Kidney tubule cell (primary cell): ENCODE data around the gene GATD1.

Experiments used
- DNase-seq: peaks from one replicate; pipeline ENCODE4 v3.0.0-alpha.2; 2018; ENCODE audit warnings: low spot score

The GATD1 gene

DNA sequence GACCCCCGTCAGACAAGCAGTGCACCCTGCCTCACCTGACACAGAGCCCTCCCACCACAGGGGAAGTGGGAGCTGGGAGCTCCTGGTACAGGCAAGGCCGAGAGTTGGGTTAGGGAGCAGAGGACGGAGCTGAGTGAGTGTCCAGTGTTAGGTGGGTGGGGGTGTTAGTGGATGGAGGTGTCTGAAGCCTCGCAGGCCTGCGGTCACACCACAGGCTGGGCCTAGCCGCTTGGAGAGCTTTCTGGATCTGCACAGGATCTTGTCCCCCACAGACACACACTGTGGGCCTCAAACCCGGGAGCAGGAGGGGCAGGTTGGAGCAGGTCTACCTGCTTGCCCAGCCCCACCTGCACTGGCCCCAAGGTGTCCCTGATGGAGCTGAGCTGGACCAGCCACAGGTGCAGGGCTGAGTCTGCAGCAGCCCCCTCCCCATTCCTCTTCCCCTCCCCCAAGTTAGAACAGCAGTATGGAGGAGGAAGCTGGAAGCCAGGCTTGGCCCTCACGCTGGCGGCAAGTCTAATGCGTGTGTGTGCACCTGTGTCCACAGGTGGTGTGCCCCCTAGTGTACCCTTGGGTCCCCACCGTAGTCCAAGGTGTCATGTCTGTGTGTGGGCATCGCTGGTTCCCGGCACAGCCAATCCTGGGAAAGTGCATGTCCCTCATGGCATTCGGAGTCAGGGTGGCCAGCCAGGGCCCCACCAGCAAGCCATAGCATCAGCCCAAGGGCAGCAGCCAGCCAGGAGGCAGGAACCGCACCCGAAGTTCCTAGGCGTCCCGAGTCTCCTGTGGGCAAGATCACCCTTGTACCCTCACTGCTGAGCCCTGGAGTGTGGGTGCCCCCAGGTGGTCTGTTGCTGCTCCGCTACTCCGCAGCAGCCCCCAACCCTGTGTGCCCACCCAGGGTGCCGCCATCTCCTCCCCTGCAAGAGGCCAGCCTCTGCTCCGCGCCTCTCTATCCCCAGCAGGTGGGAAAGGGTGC lies 2.0 kb upstream of the GATD1 start:
- DNase-seq: no peak

DNA sequence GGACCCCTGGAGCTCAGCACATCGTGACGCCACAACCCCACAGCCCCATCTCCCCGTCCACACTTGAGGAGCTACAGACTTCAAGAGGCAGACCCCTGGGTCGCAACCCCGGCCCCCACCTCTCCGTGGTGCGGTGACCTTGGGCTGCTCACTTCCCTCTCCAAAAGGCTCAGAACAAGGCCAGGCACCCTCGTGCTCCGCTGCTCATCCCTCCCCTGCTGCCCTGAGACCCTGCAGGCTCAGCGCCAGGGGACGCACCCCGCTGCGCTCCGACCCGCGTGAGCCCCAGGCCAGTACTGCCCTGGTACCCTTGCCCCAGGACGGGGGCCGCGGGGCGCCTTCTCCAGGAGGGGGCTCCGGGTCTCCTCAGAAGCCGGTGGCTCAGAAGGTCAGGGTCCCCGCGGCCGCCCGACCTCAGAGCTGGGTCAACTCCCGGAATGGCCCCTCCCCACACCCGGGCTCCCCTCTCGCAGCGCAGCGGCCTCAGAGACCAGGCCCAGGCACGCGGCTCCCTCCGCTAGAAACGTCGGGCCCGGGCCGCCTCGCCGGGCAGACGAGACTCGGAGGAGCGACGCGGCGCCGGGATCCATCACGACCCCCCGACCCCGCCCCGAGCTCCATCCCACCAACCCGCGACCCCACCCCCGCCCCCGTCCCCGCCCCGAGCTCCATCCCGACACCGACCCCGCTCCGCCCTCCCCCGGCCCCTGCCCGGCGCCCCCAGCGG lies 563 bp downstream of the GATD1 start:
- peak; percentile 28 for DNase-seq

DNA sequence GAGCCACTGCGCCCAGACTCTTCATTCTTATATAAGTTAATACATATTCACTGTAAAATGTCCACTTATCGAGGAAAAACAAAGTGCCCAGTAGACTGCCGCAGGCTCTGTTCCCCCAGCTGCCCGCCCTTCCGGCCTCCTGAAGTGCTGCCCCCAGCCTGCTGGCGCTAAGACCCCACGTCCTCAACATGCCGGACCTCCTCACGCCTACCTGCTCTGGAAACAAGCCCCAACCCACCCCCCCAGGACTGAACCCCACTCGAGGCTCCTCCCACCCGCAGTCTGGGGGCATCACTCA lies 1.1 kb downstream of the GATD1 start:
- DNase-seq: no peak

DNA sequence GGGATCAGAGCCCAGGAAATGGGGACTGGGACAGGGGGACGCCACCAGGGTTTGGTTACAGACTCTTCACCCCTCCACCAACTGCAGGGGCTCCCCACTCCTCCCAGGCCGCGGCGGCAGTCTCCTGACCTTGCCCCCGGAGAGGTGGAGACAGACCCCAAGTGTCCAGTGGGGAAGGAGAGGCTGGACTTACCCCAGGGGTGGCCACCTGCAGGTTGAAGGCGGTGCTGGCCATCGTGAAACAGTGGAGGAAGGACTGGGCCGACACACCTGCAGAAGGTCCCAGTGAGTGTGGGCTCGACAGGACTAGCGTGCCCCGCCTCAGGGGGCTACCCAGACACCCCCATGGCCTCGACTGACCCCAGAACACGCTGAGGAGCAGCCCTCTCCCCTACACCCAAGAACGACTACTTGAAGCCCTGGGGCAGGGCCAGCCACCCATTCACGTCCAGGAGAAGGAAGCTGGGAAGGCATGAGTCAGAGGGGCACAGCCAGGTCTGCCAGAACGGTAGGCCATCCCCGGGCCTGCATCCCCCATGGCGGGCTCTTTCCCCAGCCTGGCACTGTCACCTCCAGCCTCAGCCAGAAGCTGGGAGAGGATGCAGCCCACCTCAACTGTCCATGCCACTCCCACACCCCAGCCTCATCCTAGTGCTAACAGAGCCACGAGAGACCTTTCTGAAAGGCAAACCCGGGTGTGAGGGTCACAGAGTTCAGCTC lies 2.3 kb downstream of the GATD1 start:
- peak; percentile 60 for DNase-seq

DNA sequence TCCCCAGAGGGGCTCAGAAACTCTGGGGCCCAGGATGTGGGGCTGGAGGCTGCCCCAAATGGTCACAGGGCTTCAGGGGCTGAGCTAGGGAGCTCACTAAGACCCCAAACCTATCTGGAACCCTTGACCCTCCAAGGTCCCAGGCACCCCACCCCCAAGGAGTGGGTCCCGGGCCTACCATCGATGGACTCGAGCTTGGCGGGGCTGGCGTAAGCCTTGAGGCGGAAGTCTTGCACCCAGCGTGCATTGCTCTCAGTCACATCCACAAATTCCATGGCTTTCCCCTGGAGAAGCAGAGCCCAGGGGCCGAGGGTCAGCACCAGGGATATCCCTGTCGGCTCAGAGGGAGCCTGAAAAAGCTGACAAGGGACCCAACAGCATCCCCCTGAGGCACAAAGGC lies 3.5 kb downstream of the GATD1 start:
- no peak for DNase-seq

DNA sequence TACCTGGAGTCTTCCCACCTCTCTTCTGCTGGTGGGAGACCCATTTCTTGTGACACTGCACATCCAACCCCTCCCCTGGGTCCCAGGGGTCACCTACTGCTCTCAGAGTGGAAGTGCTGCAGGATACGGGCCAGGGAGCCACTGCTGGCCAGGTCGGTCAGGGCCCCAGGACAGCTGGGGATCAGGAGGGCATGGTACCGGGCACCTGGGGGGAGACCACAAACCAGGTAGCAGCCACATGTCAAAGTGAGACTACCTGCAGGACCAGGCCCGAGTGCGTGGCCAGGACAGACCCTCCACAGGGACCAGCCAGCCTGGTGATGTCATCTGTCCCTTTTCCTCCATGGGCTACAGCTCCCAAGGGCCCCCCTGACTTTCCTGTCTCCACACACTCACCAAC lies 3.9 kb downstream of the GATD1 start:
- no peak for DNase-seq

DNA sequence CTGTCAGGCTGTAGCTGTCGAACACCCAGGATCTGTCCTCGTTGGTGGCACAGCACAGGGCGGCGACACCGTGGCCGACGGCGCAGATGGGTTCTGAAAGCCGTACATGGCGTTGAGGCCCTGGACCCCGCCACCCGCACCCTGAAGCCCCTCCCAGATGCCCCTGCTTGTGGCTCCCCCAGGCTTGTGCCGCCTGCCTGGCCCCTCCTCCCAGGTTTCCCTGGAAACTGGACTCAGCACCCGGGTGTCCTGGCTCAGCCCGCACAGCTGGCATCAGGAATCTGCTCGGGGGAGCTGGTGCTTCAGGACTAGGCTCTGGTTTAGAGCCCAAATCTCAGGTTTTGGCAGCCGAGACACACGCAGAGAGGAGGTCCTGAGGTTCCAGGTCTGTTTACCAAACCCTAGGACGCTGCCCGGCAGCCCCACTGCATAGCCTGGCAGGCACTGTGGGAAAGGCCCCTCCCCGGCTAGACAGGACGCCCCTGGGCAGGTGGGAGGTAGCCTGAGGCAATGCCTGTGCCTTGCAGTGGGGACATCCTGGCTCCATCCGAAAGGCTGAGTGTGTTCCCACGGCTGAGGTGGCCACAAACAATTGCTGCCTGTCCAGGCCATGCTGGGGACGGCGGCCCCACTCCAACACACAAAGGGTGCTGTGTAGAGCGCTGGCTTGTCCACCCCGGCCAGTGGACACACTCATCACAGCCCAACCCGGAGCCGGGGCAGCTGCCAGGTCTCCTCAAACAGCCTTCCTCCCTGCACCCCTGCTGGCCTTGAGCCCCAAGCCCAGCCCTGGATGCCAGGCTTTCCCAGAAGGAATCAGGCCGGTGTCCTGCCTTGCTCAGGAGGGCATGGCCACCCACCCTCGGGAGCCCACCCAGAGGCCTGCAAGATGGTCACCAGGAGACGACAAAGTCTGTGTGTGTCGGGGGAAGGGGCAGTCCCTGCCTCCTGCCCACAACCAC lies 4.6 kb downstream of the GATD1 start:
- DNase-seq: no peak

DNA sequence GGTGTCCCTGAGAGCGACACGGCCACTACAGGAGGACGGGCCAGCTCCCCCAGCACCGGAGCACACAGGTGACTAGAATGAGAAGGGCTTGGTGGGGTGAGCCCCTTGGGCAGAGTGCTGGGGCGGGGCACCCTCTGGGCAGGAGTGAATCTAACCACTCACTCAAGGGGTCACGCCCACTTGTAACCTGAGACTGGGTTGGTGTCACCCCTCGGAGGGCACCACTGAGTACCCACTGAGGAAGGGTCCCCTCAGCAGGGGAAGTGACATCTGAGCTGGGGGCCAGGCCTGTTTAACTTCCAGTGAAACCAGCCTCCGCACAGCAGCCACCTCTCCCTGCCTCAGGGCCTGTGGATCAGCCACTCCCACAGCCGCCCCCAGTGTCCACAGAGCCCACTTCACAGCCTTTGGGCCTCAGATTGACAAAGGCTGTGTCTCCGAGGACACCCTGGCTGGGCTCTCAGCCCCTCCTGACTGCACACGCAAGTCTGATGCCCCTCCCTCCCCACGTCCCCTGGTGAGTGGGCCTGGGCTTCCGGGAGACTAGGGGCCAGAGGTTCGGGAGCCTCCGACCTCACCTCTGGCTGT lies 5.6 kb downstream of the GATD1 start:
- no peak for DNase-seq

DNA sequence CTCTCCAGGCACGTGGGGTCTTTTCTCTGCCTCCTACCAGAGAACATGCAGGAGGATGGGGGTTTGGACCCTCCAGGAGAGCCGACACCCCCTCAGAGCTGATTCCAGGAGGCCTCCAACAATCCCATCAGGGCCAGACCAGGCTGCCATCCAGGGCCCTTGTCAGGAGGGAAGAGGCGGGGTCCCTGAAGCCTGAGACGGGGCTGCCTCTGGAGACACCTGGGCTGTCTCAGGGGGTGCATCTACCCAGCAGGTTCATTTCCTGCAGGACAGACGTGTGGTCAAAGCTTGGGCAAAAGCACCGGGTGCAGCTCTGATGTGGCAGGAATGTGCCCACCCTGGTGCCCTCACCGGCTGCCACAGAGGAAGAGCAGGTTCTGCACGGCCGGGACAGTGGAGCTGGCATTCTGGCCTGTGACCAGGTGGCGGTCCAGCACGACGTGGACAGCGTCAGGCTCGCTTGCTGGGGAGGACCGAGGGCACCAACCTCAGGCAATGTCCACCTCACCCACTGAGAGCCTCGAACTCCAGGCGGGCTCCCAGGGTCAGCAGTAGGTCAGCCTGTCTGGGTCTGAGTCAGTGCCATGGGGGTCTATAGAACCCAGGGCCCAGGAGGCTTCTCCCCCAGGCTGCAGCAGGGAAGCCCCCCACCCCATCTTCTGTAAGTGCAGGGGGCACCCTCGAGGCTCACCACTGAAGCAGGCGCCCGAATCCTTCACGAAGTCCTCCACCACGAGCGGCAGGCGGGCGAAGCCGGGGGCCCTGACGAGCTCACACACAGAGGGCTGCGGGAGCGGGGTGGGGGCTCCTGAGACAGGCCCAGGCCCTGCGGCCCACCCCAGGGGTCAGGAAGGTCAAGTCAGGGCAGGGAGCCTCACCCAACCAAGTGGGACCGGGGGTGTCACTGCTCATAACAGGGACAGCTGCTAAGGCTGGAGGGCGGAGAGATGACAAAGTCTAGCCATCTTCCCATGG lies 6.4 kb downstream of the GATD1 start:
- no peak for DNase-seq

DNA sequence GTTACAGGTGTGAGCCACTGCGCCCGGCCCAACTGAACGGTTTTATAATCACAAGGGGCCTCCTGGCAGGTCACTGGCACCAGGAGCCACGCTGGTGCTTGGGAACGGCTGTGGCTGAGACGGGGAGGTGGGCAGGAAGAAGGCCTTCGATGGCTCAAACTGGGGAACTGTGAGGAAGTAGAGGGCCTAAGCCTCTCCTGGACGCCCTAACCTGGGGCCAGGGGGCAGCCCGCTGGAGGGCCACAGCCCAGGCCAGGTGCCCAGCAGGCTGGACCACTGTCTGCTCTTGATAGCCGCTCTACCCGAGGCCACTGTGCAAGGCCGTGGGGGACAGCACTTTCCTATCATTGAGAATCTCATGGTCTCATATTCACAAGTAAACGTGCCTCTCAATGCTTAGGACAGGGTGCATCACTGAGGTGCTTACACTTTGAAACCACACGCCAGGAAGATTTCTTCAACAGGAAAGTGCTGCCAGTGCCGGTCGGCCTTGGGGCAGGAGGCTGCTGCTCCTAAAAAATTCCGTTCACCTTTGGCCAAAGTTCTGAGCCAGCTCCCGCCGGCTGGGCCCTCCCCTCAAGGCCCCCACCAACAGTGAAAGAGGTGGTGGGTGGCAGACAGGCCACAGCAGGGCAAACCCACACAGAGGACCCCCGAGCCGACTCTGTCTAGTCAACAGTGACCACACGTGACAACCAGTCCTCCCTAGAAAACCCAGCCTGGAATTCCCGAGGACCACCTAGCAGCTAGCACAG lies 7.2 kb downstream of the GATD1 start:
- DNase-seq: no peak

DNA sequence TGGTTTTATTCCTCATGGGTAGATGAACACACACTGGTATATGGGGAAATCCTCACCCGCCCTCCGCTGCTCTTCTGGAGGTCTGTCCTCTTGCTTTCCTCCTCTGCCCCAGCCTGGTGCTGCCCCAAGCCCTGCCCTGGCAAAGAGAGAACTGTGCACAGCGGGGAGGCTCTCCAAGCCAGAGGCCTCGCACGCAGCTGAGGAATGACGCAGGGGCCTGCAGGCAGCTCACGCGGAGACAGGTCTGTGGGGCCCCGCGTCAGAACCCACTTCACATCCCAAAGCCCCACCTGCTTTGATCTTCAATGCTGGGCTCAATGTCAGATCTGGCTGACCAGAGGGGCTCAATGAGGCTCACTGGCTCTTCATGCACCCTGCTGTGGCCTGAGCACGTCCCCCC lies 10.0 kb downstream of the GATD1 start:
- DNase-seq: no peak

DNA sequence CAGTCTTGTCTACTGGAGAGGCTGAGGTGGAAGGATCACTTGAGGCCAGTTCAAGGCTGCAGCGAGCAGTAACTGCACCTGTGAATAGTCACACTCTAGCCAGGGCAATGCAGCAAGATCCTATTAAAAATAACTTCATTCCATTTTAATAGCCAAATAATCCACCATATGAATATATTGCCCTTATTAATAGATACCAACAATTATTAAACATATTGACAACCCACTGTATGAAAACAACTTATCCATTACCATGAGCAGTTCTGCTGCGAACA lies 10.4 kb downstream of the GATD1 start:
- no peak for DNase-seq

DNA sequence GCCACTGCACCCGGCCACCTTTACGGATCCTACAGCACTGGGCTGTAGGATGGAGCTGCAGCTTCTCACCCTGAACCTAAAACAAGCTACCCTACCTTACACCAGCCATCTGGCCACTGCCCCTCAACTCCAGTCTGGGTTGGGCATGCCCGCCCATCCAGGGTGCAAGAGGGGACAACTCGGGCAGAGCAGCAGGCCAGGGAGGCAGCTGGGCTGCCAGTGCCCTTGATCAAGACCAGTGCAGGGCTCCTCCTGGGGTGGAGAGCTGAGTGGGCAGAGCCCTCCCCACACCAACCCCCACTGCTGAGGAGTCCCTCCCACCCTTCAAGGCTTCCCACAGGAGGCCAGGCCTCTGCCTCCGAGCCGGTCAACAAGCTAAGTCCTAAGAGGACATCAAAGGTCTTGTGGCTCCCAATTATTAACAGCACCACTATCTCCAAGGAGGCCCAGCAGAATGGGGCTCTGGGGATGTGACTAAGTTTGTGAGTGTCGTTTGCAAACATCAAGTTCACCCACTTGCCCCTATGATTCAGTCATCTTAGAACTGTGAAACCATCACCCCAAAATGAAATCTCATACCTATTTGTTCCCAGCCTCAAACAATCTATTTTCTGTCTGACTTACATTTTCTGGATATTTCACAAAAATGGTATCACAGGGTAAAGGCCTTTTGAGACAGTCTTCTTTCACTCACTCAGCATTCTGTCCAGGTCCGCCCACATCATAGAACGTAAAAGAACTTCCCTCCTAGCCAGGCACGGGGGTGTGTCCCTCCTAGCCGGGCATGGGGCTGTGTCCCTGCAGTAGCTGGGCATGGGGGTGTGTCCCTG lies 11.0 kb downstream of the GATD1 start:
- DNase-seq: no peak

DNA sequence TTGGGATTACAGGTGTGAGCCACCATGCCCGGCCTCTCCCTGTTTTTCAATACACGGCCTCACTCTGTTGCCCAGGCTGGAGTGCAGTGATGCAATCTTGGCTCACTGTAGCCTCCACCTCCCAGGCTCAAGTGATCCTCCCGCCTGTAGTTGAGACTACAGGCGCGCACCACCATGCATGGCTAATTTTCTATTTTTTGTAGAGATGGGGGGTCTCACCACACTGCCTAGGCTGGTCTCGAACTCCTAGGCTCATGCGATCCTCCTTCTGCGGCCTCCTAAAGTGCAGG lies 11.5 kb downstream of the GATD1 start:
- DNase-seq: no peak

DNA sequence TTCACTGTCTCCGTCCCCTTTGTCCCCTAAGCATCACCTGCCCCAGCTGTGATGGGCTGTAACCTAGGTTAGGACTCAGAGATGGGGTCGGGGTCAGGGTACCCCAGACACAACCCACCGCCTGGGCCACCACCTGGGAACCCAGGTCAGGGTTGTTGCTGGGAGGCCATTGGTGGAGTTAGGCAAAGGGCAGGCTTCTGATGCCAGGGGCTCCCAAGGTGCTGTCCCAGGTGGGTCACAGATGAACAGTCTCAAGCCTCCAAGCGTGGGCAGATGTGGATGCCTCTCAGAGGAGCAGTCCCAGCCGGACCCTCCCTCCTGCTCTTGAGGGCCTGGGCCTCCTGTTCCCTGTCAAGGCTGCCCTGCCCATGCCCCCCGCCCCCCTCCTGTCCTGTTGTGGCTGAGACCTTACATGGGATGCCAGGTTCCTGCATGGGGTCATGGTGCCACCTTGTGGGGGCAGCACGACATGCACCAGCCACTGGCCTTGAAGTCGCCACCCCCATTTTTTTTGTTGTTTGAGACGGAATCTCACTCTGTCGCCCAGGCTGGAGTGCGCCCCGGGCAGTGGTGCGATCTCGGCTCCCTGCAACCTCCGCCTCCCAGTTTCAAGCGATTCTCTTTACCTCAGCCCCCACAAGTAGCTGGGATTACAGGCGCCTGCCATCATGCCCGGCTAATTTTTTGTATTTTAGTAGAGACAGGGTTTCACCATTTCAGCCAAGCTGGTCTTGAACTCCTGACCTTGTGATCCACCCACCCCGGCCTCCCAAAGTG lies 12.1 kb downstream of the GATD1 start:
- peak; percentile 70 for DNase-seq

DNA sequence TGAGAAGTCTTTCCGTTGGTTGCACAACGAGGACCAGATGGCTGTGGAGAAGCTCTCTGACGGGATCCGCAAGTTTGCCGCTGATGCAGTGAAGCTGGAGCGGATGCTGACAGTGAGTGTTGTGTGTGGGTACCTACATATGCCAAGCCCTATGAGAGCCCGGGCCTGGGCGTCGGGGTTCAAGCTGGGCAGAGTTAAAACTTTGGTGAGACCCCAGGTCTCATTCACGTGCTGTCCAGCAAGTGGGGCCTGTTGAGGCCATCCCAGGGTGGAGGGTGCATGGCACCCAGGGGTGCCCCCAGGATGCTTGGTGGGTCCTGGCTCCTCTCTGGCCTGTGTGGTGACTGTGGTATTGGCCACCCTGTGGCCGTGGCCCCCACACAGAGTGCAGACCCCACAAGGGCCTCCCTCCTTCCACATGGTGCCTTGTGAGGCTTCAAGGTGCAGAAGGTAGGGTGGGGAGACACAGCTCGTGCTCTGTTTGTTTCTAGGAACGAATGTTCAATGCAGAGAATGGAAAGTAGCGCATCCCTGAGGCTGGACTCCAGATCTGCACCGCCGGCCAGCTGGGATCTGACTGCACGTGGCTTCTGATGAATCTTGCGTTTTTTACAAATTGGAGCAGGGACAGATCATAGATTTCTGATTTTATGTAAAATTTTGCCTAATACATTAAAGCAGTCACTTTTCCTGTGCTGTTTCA lies 12.8 kb downstream of the GATD1 start:
- no peak for DNase-seq

DNA sequence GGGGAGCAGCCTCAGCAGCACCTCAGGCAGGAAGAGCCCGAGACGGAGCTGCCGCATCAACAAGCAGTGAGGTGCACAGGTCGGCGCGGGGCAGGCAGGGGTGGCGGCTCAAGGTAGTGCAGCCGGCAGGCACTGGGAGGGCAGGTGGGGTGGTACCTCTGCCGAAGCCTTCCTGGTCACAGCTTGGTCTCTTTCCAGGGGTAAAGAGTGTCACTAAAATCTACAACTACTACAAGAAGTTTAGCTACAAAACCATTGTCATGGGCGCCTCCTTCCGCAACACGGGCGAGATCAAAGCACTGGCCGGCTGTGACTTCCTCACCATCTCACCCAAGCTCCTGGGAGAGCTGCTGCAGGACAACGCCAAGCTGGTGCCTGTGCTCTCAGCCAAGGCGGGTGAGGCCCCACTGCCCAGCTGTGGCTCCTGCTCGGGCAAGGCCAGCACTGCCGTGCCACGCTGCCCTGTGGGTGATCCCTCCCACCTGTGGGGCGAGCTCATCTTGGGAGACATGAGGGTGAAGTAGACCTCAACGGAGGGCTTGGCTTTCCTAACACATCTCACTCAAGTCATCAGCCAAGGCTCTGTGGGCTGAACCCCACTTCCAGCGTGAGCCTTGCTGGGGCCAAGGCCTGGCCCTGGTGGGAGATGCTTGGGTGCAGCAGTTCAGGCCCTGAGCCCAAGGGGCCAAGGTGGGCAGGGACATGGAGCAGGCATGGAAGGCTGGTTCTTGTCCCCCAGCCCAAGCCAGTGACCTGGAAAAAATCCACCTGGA lies 13.6 kb downstream of the GATD1 start:
- DNase-seq: no peak
